OCI-LY3 (cell line): ENCODE measurements around the gene TEX10.

Experiments
- H2AFZ ChIP-seq: fragments of 200-600, 300-600 bp; shearing (Covaris generic); 2 replicates; pipeline ENCODE4 v1.6.0; 2014; ENCODE audit warnings: antibody characterized with exemption, low read depth, low read length
- H3K27ac ChIP-seq: fragments of 200-600, 300-600 bp; sonication (generic); 2 replicates; pipeline ENCODE4 v1.5.1; 2014; ENCODE audit warnings: mild to moderate bottlenecking, low read length, moderate library complexity, mixed read lengths
- H3K27me3 ChIP-seq: fragments of 200-600, 300-600 bp; sonication (generic); 2 replicates; pipeline ENCODE4 v1.6.1; 2014; ENCODE audit warnings: low read depth, low read length, mixed read lengths
- H3K36me3 ChIP-seq: fragments of 200-600, 300-600 bp; sonication (generic); replicated peaks from 2 replicates; pipeline ENCODE3; 2014; ENCODE audit warnings: low read depth, low read length, mixed read lengths
- H3K4me1 ChIP-seq: fragments of 300-600, 200-600 bp; sonication (generic); 2 replicates; pipeline ENCODE4 v1.6.1; 2014; ENCODE audit warnings: low read length, mixed read lengths
- H3K4me2 ChIP-seq: fragments of 200-600, 300-600 bp; sonication (generic); 2 replicates; pipeline ENCODE4 v1.6.1; 2014; ENCODE audit warnings: low read length, mixed read lengths
- H3K4me3 ChIP-seq: fragments of 300-600, 200-600 bp; sonication (generic); 2 replicates; pipeline ENCODE4 v1.5.1; 2014; ENCODE audit warnings: antibody characterized with exemption, mild to moderate bottlenecking, low read length, moderate library complexity
- H3K79me2 ChIP-seq: fragments of 300-600, 200-600 bp; shearing (Covaris generic); 2 replicates; pipeline ENCODE4 v1.6.1; 2014; ENCODE audit warnings: mild to moderate bottlenecking, low read length, mixed read lengths
- H3K9ac ChIP-seq: fragments of 300-600, 200-600 bp; shearing (Covaris generic); 2 replicates; pipeline ENCODE4 v1.6.0; 2014; ENCODE audit warnings: mild to moderate bottlenecking, low read length, moderate library complexity
- H3K9me3 ChIP-seq: fragments of 200-600, 300-600 bp; shearing (Covaris generic); 2 replicates; pipeline ENCODE4 v1.6.1; 2014; ENCODE audit warnings: low read length, mixed read lengths; ENCODE audit not compliant: insufficient read depth
- H4K20me1 ChIP-seq: fragments of 200-600, 300-600 bp; sonication (generic); 2 replicates; pipeline ENCODE4 v1.6.1; 2016; ENCODE audit warnings: low read length, mixed read lengths; ENCODE audit not compliant: insufficient read depth
- EZH2phosphoT487 ChIP-seq: fragments of 200-600 bp; shearing (Covaris generic); IDR thresholded peaks from 2 replicates; pipeline ENCODE4 v1.6.1; 2018; ENCODE audit warnings: antibody characterized with exemption, mixed run types, low read depth
- TF ChIP-seq, protein P1 (sequence below): fragments of 200-600, 300-600 bp; sonication (generic); IDR thresholded peaks from 2 replicates; pipeline ENCODE4 v1.5.1; 2014; ENCODE audit warnings: antibody characterized with exemption, low read length, low read depth

TEX10 gene

DNA sequence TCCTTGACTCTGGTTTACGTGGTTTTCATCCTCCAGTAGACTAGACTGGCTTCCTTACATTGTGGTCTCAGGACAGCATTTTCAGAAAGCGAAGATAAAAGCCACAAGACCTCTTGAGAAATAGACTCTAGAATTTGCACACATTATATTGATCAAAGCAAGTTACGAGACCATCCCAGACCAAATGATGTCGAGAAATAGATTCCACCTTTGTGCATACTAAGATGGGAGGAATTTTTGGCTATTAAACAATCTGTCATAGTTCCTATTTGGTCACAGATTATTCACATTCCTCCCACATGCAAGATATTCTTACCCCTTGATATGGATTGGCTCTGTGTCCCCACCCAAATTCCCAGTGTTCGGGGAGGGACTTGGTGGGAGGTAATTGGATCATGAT is 65.6 kb downstream of the TEX10 start:
- no peaks in the 10 kb centered on the region for H3K27me3 ChIP-seq
- no peak overlapping the region for H3K4me2 ChIP-seq
- no peak overlapping the region for H2AFZ ChIP-seq
- H4K20me1 ChIP-seq, result no peaks in the 10 kb centered on the region
- TF ChIP-seq, protein P1, sequence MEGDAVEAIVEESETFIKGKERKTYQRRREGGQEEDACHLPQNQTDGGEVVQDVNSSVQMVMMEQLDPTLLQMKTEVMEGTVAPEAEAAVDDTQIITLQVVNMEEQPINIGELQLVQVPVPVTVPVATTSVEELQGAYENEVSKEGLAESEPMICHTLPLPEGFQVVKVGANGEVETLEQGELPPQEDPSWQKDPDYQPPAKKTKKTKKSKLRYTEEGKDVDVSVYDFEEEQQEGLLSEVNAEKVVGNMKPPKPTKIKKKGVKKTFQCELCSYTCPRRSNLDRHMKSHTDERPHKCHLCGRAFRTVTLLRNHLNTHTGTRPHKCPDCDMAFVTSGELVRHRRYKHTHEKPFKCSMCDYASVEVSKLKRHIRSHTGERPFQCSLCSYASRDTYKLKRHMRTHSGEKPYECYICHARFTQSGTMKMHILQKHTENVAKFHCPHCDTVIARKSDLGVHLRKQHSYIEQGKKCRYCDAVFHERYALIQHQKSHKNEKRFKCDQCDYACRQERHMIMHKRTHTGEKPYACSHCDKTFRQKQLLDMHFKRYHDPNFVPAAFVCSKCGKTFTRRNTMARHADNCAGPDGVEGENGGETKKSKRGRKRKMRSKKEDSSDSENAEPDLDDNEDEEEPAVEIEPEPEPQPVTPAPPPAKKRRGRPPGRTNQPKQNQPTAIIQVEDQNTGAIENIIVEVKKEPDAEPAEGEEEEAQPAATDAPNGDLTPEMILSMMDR, result no peak
- no peak for TF ChIP-seq EZH2phosphoT487
- H3K79me2 ChIP-seq, result no peaks in the 10 kb centered on the region
- H3K9me3 ChIP-seq, result no peaks in the 10 kb centered on the region
- no peaks in the 10 kb centered on the region for H3K4me1 ChIP-seq
- H3K27ac ChIP-seq, result no peak overlapping the region
- no peak overlapping the region for H3K4me3 ChIP-seq
- peaks cover 52% of the 10 kb centered on the region for H3K36me3 ChIP-seq
- H3K9ac ChIP-seq, result no peak overlapping the region

DNA sequence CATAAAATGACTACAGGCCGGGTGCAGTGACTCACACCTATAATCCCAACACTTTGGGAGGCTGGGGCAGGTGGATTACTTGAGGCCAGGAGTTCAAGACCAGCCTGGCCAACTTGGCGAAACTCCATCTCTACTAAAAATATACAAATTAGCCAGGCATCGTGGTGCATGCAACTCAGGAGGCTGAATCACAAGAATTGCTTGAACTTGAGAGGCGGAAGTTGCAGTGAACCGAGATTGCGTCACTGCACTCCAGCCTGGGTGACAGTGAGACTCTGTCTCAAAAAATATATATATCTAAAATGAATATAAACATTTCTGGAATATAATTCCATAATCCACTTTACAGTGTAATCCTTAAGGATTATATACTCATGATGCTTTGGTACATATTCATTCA is 66.5 kb downstream of the TEX10 start:
- no peaks in the 10 kb centered on the region for H3K4me1 ChIP-seq
- H3K9ac ChIP-seq, result no peak overlapping the region
- no peaks in the 10 kb centered on the region for H4K20me1 ChIP-seq
- H3K27me3 ChIP-seq, result no peaks in the 10 kb centered on the region
- no peak overlapping the region for H3K4me2 ChIP-seq
- no peak overlapping the region for H3K27ac ChIP-seq
- no peaks in the 10 kb centered on the region for H3K79me2 ChIP-seq
- no peak overlapping the region for H3K4me3 ChIP-seq
- TF ChIP-seq, protein P1, result no peak
- no peak for TF ChIP-seq EZH2phosphoT487
- peaks cover 48% of the 10 kb centered on the region for H3K36me3 ChIP-seq
- H3K9me3 ChIP-seq, result no peaks in the 10 kb centered on the region
- H2AFZ ChIP-seq, result no peak overlapping the region

DNA sequence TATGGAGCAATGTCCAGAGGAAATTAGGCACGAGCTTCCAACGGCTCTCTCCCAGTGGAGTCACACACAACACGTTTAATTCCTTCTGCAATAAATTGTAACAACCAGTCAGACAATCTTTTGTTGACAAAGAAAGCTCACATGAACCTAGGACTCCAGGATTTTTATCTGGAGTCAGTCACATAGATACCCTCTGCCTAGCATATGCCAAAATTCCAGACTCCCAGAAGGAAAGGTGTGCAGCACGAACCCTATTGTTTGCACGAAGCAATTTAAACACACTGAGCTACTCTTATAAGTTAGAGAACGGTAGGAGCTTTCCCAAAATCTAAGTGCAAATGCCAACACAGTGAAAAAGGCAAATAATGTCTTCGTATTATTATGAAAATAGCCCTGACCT is 67.1 kb downstream of the TEX10 start:
- Histone ChIP-seq H3K9me3 (no peaks in the 10 kb centered on the region), H3K4me2 (no peak overlapping the region), H2AFZ (no peak overlapping the region), H3K4me1 (no peaks in the 10 kb centered on the region), H3K27me3 (no peaks in the 10 kb centered on the region), H3K4me3 (no peak overlapping the region), H3K36me3 (peaks cover 44% of the 10 kb centered on the region), H3K9ac (no peak overlapping the region), H4K20me1 (no peaks in the 10 kb centered on the region), H3K27ac (no peak overlapping the region), H3K79me2 (no peaks in the 10 kb centered on the region)
- TF ChIP-seq, protein P1, result no peak
- no peak for TF ChIP-seq EZH2phosphoT487

DNA sequence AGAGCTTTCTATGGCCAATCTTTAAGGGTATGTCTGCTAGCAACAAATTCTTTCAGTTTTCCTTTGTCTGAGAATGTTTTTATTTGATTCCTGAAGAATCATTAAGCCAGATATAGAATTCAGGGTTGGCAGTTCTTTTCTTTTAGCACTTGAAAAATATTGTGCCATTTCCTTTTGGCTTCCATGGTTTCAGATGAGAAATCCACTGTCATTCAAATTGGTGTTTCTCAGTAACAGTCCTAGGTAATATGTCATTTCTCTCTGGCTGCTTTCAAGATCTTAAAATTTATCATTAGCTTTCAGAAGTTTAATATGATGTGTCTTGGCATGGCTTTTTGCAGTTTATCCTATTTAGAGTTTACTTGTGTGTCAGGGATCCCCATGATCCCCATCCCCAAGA is 67.7 kb downstream of the TEX10 start:
- no peak overlapping the region for H3K27ac ChIP-seq
- no peaks in the 10 kb centered on the region for H3K27me3 ChIP-seq
- no peak overlapping the region for H3K4me2 ChIP-seq
- TF ChIP-seq EZH2phosphoT487, result no peak
- TF ChIP-seq, protein P1, result no peak
- H2AFZ ChIP-seq, result no peak overlapping the region
- no peaks in the 10 kb centered on the region for H3K9me3 ChIP-seq
- no peaks in the 10 kb centered on the region for H3K4me1 ChIP-seq
- H3K9ac ChIP-seq, result no peak overlapping the region
- no peaks in the 10 kb centered on the region for H4K20me1 ChIP-seq
- H3K79me2 ChIP-seq, result no peaks in the 10 kb centered on the region
- H3K36me3 ChIP-seq, result peaks cover 44% of the 10 kb centered on the region
- no peak overlapping the region for H3K4me3 ChIP-seq
